Measurements from ENCODE around the gene ZFP57. TPM values are rescaled to one million over a fixed set of nuclear protein-coding genes. Genes with fewer than 3 reads are reported as not detected.

The ZFP57 gene
- 0.83 TPM in 1 of 2 replicates, not detected in the other for total RNA-seq (2022)
- percentile 14 among the genes with signal in this experiment for Bru-seq, nascent RNA
- percentile 30 among the genes with signal in this experiment for BruChase-seq, experiment 1, labeled RNA remaining after a 6-hour chase
- BruChase-seq, experiment 2, labeled RNA remaining after a 2-hour chase, result percentile 35 among the genes with signal in this experiment
- long read RNA-seq, result 0 reads

DNA sequence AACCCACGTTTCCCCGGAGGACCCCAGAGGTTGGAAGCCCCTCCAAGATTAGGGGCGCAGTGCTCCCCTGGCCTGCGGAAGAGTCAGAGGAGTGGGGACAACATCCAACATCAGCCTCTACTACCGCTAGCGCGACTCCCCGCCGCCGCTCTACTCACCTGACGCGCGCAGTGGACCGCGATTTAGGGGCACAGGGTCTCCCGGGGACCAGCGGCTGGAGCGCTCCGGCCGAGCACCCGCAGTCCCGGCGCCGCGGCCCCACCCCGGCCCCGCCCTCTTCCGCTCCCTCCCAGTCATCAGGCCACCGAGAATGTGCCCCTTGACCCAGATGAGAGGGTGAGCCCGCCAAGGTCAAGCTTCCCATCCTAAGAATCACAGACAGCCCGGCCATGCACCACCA, at the start of gene ZFP57:
TSS of gene ZFP57 (minus strand) at position 249 of the 400 bp plus-strand sequence. CDS start 4,149 bp downstream, outside the sequence.
- CTCF ChIA-PET, result no interaction called here
- BruUV-seq (replicated peaks), result no TSS peak
- DNase-seq, result no peak
- Mint-ChIP-seq H3K36me3 (ENCODE audit: insufficient read depth, unreplicated experiment) (peaks cover 5% of the 10 kb centered on the region), H3K27ac (ENCODE audit: unreplicated experiment) (no peak within 1 kb of the TSS), H3K4me3 (ENCODE audit: low read depth, unreplicated experiment) (no peak within 1 kb of the TSS), H3K4me1 (ENCODE audit: low read depth, unreplicated experiment) (peaks cover 30% of the 10 kb centered on the region), H3K9me3 (ENCODE audit: low read depth, unreplicated experiment) (no peaks in the 10 kb centered on the region), H3K27me3 (ENCODE audit: unreplicated experiment) (no peaks in the 10 kb centered on the region)
- intact Hi-C loops (cut with micrococcal nuclease; ENCODE audit: unreplicated experiment), result no loop called here
- no peak for TF ChIP-seq CTCF (IDR thresholded peaks at IDR 0.05; ENCODE audit: unreplicated experiment)

DNA sequence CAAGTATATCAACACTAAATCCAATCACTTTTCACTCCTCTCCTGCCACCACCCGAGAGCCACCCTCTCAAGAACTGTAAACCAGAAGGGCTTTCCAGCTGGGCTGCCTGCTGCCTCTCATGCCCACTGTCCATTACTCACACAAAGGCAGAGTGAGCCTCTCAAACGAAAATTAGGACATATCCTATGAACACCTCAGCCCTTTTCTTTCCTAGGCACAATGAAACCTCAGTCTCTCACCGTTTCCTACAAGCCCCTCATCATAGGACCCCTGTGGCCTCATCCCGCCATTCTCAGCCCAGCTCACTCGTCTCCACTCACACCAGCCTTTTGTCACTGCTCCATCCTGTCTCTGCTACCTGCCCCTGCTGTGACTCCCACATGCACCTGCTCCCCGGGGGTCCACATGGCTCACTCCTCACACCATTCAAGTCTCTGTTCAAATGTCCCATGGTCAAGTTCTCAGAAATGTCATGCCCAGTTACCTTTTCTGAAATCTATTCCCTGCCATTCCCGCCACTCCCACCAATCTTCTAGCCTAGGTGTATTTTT, 49.7 kb upstream of the ZFP57 start:
- Mint-ChIP-seq H3K4me3 (ENCODE audit: low read depth, unreplicated experiment) (no peak overlapping the region), H3K27me3 (ENCODE audit: unreplicated experiment) (no peaks in the 10 kb centered on the region), H3K36me3 (ENCODE audit: insufficient read depth, unreplicated experiment) (no peaks in the 10 kb centered on the region), H3K9me3 (ENCODE audit: low read depth, unreplicated experiment) (no peaks in the 10 kb centered on the region), H3K4me1 (ENCODE audit: low read depth, unreplicated experiment) (no peaks in the 10 kb centered on the region), H3K27ac (ENCODE audit: unreplicated experiment) (no peak overlapping the region)
- DNase-seq, result no peak
- intact Hi-C loops (cut with micrococcal nuclease; ENCODE audit: unreplicated experiment), result loop anchor here (10.0 kb wide), 1 partner anchor 284 kb away; no protein-coding TSS in a partner anchor
- CTCF ChIA-PET, result no interaction called here
- BruUV-seq (replicated peaks), result no TSS peak
- TF ChIP-seq CTCF (IDR thresholded peaks at IDR 0.05; ENCODE audit: unreplicated experiment), result no peak

- intact Hi-C loops (cut with micrococcal nuclease; ENCODE audit: unreplicated experiment), result loop anchor here (10.0 kb wide), 1 partner anchor 285 kb away; no protein-coding TSS in a partner anchor
- DNase-seq, result no peak
- BruUV-seq (replicated peaks), result no TSS peak
- TF ChIP-seq CTCF (IDR thresholded peaks at IDR 0.05; ENCODE audit: unreplicated experiment), result no peak
- Mint-ChIP-seq H3K4me3 (ENCODE audit: low read depth, unreplicated experiment) (no peak overlapping the region), H3K27me3 (ENCODE audit: unreplicated experiment) (no peaks in the 10 kb centered on the region), H3K9me3 (ENCODE audit: low read depth, unreplicated experiment) (no peaks in the 10 kb centered on the region), H3K36me3 (ENCODE audit: insufficient read depth, unreplicated experiment) (no peaks in the 10 kb centered on the region), H3K27ac (ENCODE audit: unreplicated experiment) (no peak overlapping the region), H3K4me1 (ENCODE audit: low read depth, unreplicated experiment) (no peaks in the 10 kb centered on the region)
- CTCF ChIA-PET, result no interaction called here
Observed at GRCh38 chr6:29729774-29730328, 48.9 kb upstream of the ZFP57 start.

GRCh38 chr6:29728875-29729270, 47.9 kb upstream of the ZFP57 start:
- H3K27ac Mint-ChIP-seq (ENCODE audit: unreplicated experiment), result no peak overlapping the region
- no TSS peak for BruUV-seq (replicated peaks)
- H3K27me3 Mint-ChIP-seq (ENCODE audit: unreplicated experiment), result no peaks in the 10 kb centered on the region
- no peaks in the 10 kb centered on the region for H3K4me1 Mint-ChIP-seq (ENCODE audit: low read depth, unreplicated experiment)
- DNase-seq, result no peak
- H3K9me3 Mint-ChIP-seq (ENCODE audit: low read depth, unreplicated experiment), result no peaks in the 10 kb centered on the region
- TF ChIP-seq CTCF (IDR thresholded peaks at IDR 0.05; ENCODE audit: unreplicated experiment), result no peak
- peaks cover 9% of the 10 kb centered on the region for H3K36me3 Mint-ChIP-seq (ENCODE audit: insufficient read depth, unreplicated experiment)
- intact Hi-C loops (cut with micrococcal nuclease; ENCODE audit: unreplicated experiment), result no loop called here
- H3K4me3 Mint-ChIP-seq (ENCODE audit: low read depth, unreplicated experiment), result no peak overlapping the region
- CTCF ChIA-PET, result no interaction called here
